ENCODE data around the gene RHOT2. TPM values are rescaled to one million over a fixed set of nuclear protein-coding genes. Genes with fewer than 3 reads are reported as not detected.
A peak's percentile ranks its signal among the peaks of the same experiment; 100 is the strongest.
"Not testable (repeated sequence)": the region's sequence is repeated elsewhere in the genome, so short reads cannot be mapped to it uniquely, and the experiment has no call there.

The RHOT2 gene
- total RNA-seq, 2 donors from 2014 or later, result 62.0 to 80.4 TPM

DNA sequence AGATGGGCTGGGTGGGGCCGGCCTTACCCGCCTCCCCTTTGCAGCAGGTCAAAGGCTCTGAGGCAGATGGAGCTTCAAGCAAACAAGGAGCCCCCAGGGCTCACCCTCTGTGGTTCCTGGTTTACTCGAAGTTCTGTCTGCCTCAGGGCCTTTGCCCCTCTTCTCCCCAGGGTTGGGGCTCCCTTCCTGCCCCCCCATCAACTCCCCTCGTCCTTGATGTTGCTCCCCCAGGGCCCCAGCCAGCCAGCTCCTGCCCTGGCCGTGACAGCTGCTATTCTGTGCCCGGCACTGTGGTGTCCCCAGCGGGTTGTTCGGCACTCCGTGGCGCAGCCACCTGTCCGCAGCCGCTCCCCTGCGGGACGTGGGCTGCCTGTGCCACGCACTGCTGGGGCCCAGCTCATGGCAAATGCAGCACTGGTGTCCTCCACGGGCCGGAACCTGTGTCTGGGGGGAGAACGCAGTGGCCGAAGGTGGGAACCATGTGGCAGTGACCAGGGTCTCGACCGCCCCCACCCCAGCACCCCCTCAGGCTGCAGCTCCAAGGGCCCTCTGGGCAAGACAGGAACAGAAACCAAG is 42.7 kb downstream of the RHOT2 start:
- no peaks in the 10 kb centered on the region for H3K36me3 ChIP-seq
- no peaks in the 10 kb centered on the region for H3K9me3 ChIP-seq
- TF ChIP-seq, protein P1, sequence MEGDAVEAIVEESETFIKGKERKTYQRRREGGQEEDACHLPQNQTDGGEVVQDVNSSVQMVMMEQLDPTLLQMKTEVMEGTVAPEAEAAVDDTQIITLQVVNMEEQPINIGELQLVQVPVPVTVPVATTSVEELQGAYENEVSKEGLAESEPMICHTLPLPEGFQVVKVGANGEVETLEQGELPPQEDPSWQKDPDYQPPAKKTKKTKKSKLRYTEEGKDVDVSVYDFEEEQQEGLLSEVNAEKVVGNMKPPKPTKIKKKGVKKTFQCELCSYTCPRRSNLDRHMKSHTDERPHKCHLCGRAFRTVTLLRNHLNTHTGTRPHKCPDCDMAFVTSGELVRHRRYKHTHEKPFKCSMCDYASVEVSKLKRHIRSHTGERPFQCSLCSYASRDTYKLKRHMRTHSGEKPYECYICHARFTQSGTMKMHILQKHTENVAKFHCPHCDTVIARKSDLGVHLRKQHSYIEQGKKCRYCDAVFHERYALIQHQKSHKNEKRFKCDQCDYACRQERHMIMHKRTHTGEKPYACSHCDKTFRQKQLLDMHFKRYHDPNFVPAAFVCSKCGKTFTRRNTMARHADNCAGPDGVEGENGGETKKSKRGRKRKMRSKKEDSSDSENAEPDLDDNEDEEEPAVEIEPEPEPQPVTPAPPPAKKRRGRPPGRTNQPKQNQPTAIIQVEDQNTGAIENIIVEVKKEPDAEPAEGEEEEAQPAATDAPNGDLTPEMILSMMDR (IDR thresholded peaks at IDR 0.05), result no peak
- peaks cover 8 to 19% of the 10 kb centered on the region in 2 donors for H3K4me1 ChIP-seq (ENCODE audit: control insufficient read depth in 1 of 2, low read depth in 2 of 2)
- ATAC-seq (ENCODE audit: insufficient number of reproducible peaks, low FRiP score, low read depth) (no peak), DNase-seq (ENCODE audit: low spot score) (no peak)
- H3K4me3 ChIP-seq, result no peak overlapping the region
- H3K27ac ChIP-seq, result no peak overlapping the region
- peaks cover 11% of the 10 kb centered on the region for H3K27me3 ChIP-seq (replicated peaks; ENCODE audit: insufficient read depth)

DNA sequence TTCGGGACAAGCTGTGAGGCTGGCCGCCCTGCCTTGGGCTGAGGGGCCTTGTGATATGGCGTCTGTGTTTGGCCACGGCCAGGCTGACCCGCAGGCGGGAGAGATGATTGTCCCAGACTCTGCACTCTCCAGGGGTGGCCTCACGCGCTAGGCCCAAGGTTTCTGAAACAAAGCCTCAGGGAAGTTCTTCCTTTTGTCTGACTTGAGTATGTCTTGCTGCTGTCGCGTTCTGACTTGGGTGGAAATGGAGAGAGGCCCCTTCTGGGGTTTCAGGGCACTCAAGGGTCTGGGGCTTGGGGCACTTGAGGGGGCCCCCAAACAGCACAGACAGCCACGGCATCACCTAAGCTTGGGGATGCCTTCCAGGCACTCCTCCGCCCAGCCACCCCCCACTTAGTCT is 43.2 kb downstream of the RHOT2 start:
- Histone ChIP-seq H3K4me3 (no peak overlapping the region), H3K27ac (no peak overlapping the region), H3K4me1 (ENCODE audit: control insufficient read depth in 1 of 2, low read depth in 2 of 2) (peaks cover 12 to 23% of the 10 kb centered on the region in 2 donors), H3K9me3 (no peaks in the 10 kb centered on the region), H3K27me3 (replicated peaks; ENCODE audit: insufficient read depth) (peaks cover 11% of the 10 kb centered on the region), H3K36me3 (no peaks in the 10 kb centered on the region)
- no peak for DNase-seq (ENCODE audit: low spot score)
- TF ChIP-seq, protein P1 (IDR thresholded peaks at IDR 0.05), result no peak
- ATAC-seq (ENCODE audit: insufficient number of reproducible peaks, low FRiP score, low read depth), result no peak

DNA sequence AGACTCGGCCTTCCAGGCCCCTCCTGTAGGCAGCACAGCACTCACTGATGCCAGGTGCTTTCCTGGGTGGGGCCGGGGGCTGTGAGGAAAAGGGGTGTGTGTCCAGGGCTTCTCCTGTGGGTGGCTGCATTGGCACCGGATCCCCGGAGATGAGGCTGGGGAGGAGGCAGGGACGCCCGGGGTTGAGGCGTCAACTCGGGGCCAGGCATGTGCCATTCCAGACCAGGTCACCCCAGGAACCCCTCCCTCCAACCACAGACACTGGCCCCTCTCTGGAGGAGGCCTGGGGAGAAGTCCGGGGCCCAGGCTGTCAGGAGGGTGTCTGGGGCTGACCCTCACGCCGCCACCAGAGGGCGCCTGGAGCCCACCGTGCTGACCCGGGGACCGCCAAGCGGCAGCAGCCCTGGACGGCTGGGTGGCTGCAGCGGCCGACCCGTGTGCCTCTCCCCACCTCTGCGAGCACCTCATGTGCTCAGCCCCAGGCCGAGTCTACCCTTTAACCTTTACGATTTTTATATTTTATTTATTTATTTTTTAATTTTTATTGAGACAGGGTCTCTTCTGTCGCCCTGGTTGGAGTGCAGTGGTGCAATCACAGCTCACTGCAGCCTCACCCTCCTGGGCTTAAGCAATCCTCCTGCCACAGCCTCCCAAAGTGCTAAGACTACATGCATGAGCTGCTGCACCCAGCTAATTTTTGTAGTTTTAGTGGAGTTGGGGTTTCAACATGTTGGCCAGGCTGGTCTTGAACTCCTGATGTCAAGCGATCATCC is 43.8 kb downstream of the RHOT2 start:
- DNase-seq (ENCODE audit: low spot score) (no peak), ATAC-seq (ENCODE audit: insufficient number of reproducible peaks, low FRiP score, low read depth) (no peak)
- Histone ChIP-seq H3K27me3 (replicated peaks; ENCODE audit: insufficient read depth) (peaks cover 11% of the 10 kb centered on the region), H3K4me1 (ENCODE audit: control insufficient read depth in 1 of 2, low read depth in 2 of 2) (peaks cover 12 to 30% of the 10 kb centered on the region in 2 donors), H3K4me3 (no peak overlapping the region), H3K9me3 (no peaks in the 10 kb centered on the region), H3K27ac (no peak overlapping the region), H3K36me3 (no peaks in the 10 kb centered on the region)
- TF ChIP-seq, protein P1 (IDR thresholded peaks at IDR 0.05), result peak; percentile 93

DNA sequence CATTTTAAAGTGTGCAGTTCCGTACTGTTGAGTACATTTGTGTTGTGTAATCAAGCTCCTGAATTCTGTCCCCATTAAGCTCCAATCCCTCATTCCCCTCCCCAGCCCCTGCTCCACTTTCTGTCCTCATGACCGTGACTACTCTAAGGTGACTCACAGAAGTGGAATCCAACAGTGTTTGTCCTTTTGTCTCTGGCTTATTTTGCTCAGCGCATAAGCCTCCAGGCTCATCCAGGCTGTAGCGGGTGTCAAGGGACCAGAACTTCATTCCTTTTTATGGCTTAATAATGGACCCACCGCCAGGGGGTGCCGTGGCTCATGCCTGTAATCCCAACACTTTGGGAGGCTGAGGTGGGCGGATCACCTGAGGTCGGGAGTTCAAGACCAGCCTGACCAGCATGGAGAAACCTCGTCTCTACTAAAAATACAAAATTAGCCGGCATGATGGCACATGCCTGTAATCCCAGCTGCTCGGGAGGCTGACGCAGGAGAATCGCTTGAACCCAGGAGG is 44.9 kb downstream of the RHOT2 start:
- not testable (repeated sequence) for H3K36me3 ChIP-seq; DNase-seq (ENCODE audit: low spot score); ATAC-seq (ENCODE audit: insufficient number of reproducible peaks, low FRiP score, low read depth); H3K4me3 ChIP-seq; H3K27ac ChIP-seq; H3K9me3 ChIP-seq; H3K27me3 ChIP-seq (replicated peaks; ENCODE audit: insufficient read depth)
- H3K4me1 ChIP-seq (ENCODE audit: control insufficient read depth in 1 of 2, low read depth in 2 of 2), result peaks cover 12 to 32% of the 10 kb centered on the region in 2 donors
- TF ChIP-seq, protein P1 (IDR thresholded peaks at IDR 0.05), result peak; percentile 14

DNA sequence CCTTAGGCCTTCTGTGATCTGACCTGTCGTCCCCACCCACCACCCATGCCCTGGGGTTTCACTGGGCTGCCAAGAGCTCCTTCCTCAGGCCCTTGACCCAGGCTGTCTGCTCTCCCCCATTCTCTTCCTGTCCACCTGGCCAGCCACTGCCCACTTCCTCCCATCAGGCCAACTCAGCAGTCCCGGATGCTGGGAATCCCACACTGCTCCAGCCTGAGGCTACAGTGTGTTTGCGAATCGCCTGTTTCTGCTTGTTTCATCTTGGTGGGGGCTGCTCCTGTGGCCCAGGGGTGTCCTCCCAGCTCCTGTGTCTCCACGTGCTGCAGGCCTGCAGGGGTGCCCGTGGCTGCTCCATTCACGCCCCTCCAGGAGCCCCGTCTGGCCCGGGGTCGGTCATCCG is 46.1 kb downstream of the RHOT2 start:
- Histone ChIP-seq H3K9me3 (no peaks in the 10 kb centered on the region), H3K27ac (no peak overlapping the region), H3K4me3 (no peak overlapping the region), H3K27me3 (replicated peaks; ENCODE audit: insufficient read depth) (no peaks in the 10 kb centered on the region), H3K36me3 (no peaks in the 10 kb centered on the region), H3K4me1 (ENCODE audit: control insufficient read depth in 1 of 2, low read depth in 2 of 2) (peaks cover 12 to 32% of the 10 kb centered on the region in 2 donors)
- DNase-seq (ENCODE audit: low spot score), result no peak
- TF ChIP-seq, protein P1 (IDR thresholded peaks at IDR 0.05), result no peak
- ATAC-seq (ENCODE audit: insufficient number of reproducible peaks, low FRiP score, low read depth), result no peak

All from thoracic aorta (tissue), 2 donors.